Measurements from ENCODE around the gene SEZ6. TPM values are rescaled to one million over a fixed set of nuclear protein-coding genes. Genes with fewer than 3 reads are reported as not detected.

The SEZ6 gene
- total RNA-seq, 2 experiments from 2014 or later = not detected

GRCh38 chr17:28983286-28984230, 22.3 kb downstream of the SEZ6 start:
- POLR2A ChIA-PET = interaction anchor here (1.4 kb wide), 1 partner anchor 32 kb away, joined by 3 read pairs; the partner anchor contains the start of gene PHF12
- ATAC-seq (no peak), DNase-seq (no peak)
- H3K27me3 Mint-ChIP-seq = no peaks in the 10 kb centered on the region
- intact Hi-C loops (cut with micrococcal nuclease) = no loop called here
- H3K4me3 Mint-ChIP-seq = no peak overlapping the region
- H3K9me3 Mint-ChIP-seq = peaks cover 2% of the 10 kb centered on the region
- peaks cover 22% of the 10 kb centered on the region for H3K4me1 Mint-ChIP-seq (ENCODE audit: low read depth)
- TF ChIP-seq CTCF (IDR thresholded peaks at IDR 0.05) = no peak
- no peaks in the 10 kb centered on the region for H3K36me3 Mint-ChIP-seq (ENCODE audit: low read depth)
- CTCF ChIA-PET = interaction anchor here (1.2 to 1.6 kb wide), 5 partner anchors 18 to 133 kb away, joined by 4 to 10 read pairs (median 6); no protein-coding TSS in a partner anchor
- H3K27ac Mint-ChIP-seq = peak overlapping the region; percentile 94

- H3K4me3 Mint-ChIP-seq = no peak overlapping the region
- no peaks in the 10 kb centered on the region for H3K27me3 Mint-ChIP-seq
- ChIA-PET CTCF (interaction anchor here (1.4 to 3.7 kb wide), 4 partner anchors 17 to 134 kb away, joined by 6 to 18 read pairs (median 12); no protein-coding TSS in a partner anchor), POLR2A (interaction anchor here (1.4 kb wide), 1 partner anchor 30 kb away, joined by 3 read pairs; the partner anchor contains the start of gene PHF12)
- TF ChIP-seq CTCF (IDR thresholded peaks at IDR 0.05) = no peak
- intact Hi-C loops (cut with micrococcal nuclease) = no loop called here
- DNase-seq (peak; percentile 79), ATAC-seq (peak; percentile 91)
- peaks cover 2% of the 10 kb centered on the region for H3K9me3 Mint-ChIP-seq
- H3K27ac Mint-ChIP-seq = peak overlapping the region; percentile 94
- no peaks in the 10 kb centered on the region for H3K36me3 Mint-ChIP-seq (ENCODE audit: low read depth)
- H3K4me1 Mint-ChIP-seq (ENCODE audit: low read depth) = peaks cover 22% of the 10 kb centered on the region
These were observed 23.6 kb downstream of the SEZ6 start for GRCh38 chr17:28982131-28982793.

- Mint-ChIP-seq H3K36me3 (ENCODE audit: low read depth) (no peaks in the 10 kb centered on the region), H3K27me3 (no peaks in the 10 kb centered on the region), H3K27ac (no peak overlapping the region), H3K9me3 (peaks cover 2% of the 10 kb centered on the region), H3K4me1 (ENCODE audit: low read depth) (peaks cover 17% of the 10 kb centered on the region), H3K4me3 (no peak overlapping the region)
- intact Hi-C loops (cut with micrococcal nuclease) = no loop called here
- no peak for TF ChIP-seq CTCF (IDR thresholded peaks at IDR 0.05)
- no peak for DNase-seq
- ChIA-PET POLR2A (no interaction called here), CTCF (interaction anchor here (1.0 to 1.5 kb wide), 2 partner anchors 13 to 241 kb away, joined by 3 to 14 read pairs; no protein-coding TSS in a partner anchor)
- no peak for ATAC-seq
These were observed 27.4 kb downstream of the SEZ6 start for GRCh38 chr17:28978356-28978964.

- CTCF ChIA-PET = interaction anchor here (1.0 to 1.5 kb wide), 2 partner anchors 12 to 241 kb away, joined by 3 to 14 read pairs; no protein-coding TSS in a partner anchor
- no peak overlapping the region for H3K27ac Mint-ChIP-seq
- H3K9me3 Mint-ChIP-seq = peaks cover under 1% of the 10 kb centered on the region
- POLR2A ChIA-PET = no interaction called here
- no peak overlapping the region for H3K4me3 Mint-ChIP-seq
- peaks cover 10% of the 10 kb centered on the region for H3K4me1 Mint-ChIP-seq (ENCODE audit: low read depth)
- DNase-seq = no peak
- no peaks in the 10 kb centered on the region for H3K27me3 Mint-ChIP-seq
- no peaks in the 10 kb centered on the region for H3K36me3 Mint-ChIP-seq (ENCODE audit: low read depth)
- no peak for TF ChIP-seq CTCF (IDR thresholded peaks at IDR 0.05)
- ATAC-seq = no peak
- intact Hi-C loops (cut with micrococcal nuclease) = no loop called here
These were observed 28.0 kb downstream of the SEZ6 start for GRCh38 chr17:28977659-28978355.
